NCI-H526 (cell line): ENCODE measurements around the gene LEFTY2.
A peak's percentile ranks its signal among the peaks of the same experiment; 100 is the strongest.
"Not testable (repeated sequence)": the region's sequence is repeated elsewhere in the genome, so short reads cannot be mapped to it uniquely, and the experiment has no call there.

ENCODE experiments used
- DNase-seq, 2 experiments: peaks; one replicate each; lab custom pipeline; 2025; lab: John Stamatoyannopoulos, UW

The LEFTY2 gene, protein sequence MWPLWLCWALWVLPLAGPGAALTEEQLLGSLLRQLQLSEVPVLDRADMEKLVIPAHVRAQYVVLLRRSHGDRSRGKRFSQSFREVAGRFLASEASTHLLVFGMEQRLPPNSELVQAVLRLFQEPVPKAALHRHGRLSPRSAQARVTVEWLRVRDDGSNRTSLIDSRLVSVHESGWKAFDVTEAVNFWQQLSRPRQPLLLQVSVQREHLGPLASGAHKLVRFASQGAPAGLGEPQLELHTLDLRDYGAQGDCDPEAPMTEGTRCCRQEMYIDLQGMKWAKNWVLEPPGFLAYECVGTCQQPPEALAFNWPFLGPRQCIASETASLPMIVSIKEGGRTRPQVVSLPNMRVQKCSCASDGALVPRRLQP

DNA sequence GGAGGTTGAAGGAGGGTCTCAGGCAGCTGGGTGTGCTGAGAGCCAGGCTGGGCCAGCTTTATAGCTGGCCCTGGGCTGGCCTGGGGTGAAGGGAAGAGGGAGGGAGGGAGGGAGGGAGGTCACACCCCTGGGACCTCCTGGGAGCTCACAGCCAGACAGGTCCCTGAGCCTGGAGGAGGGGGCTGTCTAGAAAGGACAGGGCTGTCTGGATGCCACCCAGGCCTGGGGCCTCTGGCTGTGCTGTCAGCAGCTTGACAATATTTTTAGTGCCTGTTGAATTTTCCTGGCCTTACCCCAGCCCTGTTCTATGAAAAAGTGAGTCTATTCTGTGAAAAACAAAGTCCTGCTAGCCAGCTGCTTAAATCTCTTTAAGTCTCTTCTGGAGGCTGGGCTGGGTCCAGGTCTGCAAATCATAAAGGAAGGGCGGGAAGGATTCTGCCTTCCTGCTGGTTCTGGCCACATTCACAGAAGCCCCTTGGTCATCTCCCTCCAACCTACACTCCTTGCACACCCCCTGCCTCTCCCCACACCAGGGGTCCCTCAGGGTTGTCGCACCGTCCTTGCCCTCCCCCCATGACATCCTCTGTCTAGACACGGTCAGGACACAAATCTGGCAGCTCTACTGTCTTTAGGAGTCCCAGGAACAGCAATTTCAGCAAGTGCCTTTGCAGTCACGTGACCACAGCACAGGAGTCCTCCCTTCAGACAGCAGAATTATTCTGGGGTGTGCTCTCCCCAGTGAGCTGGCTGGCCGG is at the start of gene LEFTY2:
Gene LEFTY2, minus strand, starts transcription at position 34 of the 755 bp plus-strand sequence. CDS start 80 bp downstream, outside the sequence.
- no peak for DNase-seq

DNA sequence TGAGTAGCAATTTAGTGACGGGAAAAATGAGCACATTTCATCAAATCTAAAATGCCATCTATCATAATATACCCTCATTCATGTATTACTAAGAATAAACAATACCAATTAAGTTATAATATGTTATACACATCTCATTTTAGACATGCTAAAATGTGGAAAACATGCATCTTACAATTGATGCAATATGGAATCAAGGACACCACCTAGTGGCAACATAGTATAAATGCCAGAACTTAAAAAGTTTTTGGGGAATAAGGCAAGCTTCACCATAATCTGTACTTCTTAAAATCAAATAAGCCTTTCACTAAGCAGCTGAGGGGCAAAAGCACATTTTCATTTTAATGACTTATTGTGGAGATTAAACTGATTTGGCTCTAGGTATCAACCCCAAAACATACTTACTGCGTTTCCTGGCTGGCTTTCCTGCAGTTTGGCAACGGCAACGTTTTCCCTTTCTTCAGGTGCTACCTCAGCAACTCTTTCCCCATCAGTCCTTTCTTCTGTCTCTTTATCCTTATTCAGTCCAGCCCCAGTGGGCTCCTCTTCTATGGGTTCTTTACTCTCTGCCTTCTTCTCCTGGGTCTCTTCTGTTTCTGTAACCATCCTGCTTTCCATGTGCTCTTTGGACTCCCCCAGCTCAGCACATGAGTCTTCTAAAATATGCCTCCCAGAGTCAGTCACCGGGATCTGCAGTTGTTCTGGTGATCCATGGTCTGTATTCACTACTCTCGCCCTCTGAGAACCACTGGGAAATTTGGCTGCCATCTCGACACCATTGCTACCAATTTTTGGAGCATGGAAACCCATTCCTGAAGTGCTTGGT is 46.7 kb upstream of the LEFTY2 start:
- DNase-seq, result peak in 1 of 2 experiments; percentile 38

DNA sequence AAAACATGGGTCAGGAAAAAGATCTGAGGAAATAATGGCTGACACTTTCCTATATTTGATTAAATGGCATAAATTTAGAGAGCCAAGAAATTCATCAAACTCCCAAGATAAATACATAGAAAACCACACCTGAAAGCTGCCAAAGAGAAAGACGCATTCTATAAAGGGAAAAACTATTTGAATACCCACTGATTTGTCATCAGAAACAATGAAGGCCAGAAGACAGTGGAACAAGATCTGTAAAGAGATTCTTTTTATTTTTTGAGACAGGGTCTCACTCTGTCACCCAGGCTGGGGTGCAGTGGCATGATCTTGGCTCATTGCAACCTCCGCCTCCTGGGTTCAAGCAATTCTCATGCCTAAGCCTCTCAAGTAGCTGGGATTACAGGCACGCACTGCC is 40.7 kb upstream of the LEFTY2 start:
- DNase-seq, result no peak

DNA sequence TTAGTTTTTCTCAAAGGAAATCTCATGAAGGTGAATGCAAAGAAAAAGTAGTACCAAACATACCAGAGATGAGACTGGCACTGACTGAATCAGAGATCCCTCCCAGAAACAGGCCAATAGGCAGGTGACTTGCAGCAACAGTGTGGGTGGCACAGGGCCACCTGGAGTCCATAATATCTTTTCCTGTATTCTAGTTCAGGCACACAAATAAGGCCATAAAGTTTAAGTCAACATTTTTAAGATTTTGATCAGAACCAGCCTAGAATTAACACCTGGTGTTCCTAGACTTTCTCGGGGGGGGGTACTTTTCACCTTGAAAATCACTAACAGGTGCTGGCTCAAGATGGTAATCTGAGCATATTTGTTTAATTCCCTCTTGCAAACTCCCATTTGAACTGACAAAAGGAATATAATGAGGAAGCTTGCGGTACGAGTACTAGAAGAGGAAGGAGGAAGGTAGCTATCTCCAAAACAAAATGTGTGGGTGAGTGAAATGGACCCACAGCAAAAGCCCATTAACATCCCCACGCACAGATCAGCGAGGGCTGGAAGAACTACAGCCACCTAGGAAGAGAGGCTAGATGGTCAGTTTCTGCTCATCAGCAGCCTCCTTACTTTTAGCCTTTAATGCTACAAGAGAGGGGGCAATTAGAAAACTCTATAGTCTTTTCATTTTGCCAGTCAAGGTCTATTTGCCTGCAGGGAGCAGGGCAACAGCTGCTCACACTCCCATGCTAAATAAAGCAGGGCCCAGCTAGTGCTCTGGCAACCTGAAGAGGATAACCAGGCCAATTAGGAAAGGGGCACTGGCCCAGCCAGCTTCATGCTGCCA is 39.2 kb upstream of the LEFTY2 start:
- no peak for DNase-seq

DNA sequence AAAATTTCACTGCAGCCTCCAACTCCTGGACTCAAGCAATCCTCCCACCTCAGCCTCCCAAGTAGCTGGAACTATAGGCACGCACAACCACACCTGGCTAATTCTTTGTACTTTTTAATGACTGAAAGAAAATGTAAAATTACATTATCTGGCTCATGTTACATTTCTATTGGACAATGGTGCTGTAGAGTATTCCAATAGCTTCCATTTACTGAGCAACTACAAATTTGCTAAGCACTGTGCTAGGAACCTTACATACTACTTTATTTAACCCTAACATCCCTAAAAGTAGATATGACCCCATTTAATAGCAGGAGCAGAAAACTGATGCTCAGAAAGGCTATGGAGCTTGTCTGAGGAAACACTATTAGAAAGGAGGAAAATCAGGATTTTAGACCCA is 38.4 kb upstream of the LEFTY2 start:
- DNase-seq, result no peak

DNA sequence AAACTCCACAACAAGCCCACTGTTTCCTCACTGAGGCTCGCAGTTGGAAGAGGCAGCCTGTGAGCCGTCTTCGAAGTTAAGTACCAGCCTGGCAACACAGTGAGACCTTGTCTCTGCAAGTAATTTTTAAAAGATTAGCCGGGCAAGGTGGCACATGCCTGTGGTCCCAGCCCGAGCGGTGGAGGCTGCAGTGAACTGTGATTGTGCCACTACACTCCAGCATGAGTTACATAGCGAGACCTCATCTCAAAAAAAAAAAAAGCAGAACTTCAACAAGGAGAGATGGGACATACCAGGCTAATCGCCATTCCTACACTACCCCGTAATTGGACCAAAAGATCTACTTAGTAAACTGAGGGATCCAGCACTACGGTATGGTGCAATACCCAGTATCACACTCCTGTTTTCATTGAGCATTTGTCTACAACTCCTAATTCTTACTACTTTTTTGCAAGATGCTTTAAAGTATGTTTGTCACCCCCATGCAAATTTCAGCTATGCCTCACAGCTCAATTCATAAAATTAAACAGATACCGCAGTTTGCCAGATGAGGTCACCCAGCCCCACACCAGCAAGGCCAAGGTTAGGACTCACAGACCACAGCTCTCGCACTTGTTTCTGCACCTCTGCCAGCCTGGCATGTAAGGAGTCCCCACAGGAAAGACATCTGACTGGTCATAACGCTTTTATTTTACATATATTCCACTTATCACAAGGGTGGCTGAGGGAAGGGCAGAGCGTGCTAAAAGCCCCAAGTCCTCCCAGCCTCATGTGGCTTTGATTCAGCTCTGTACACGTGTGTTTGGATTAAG is 37.1 kb upstream of the LEFTY2 start:
- no peak for DNase-seq

DNA sequence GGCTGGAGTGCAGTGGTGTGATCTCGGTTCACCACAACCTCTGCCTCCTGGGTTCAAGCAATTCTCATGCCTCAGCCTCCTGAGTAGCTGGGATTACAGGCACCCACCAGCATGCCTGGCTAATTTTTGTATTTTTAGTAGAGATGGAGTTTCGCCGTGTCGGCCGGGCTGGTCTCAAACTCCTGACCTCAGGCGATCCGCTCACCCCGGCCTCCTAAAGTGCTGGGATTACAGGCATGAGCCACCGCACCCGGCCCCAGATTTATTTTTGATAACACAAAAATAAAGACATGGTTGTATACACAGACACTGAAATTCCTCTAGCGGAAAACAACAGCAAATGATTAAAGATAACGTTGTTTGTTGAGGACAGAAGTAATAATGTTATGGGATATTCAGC is 34.1 kb upstream of the LEFTY2 start:
- DNase-seq, result not testable (repeated sequence)

DNA sequence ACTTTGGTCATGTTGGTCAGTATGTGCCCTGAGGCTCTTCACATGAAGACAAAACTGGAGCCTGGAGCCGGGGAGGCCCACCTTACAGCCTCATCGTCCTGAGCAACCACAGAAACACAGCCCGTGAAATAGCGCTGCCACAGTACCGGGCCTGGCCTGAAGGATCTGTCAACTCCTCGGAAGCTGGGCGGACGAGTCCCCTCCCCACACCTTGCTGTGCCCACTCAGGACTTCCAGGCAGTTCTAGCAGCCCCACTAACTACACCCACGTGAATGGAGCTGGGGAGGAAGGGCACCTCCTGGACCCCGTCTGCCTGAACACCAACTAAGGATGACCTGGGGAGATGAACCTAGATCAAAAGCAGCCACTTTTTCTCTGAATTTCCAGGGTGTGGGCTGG is 33.4 kb upstream of the LEFTY2 start:
- DNase-seq, result no peak

DNA sequence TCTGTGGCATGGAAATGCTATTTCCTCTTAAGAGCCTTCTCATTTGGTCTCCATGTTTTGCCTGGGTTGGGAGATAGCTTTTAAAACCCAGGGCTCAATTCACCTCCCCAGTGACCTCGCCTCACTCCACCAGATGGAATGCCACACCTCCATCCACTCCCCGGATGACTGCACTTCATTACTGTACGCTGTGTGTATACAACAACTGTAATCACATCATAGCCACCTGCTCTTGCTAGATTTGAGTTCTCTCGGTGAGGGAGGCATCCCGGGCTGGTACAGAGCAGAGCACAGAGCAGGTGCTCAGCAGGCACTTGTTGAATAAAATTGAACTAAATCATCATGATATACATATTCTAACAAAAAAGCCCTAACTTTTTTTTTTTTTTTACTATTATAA is 32.1 kb upstream of the LEFTY2 start:
- DNase-seq, result peak; percentile 54 to 78

DNA sequence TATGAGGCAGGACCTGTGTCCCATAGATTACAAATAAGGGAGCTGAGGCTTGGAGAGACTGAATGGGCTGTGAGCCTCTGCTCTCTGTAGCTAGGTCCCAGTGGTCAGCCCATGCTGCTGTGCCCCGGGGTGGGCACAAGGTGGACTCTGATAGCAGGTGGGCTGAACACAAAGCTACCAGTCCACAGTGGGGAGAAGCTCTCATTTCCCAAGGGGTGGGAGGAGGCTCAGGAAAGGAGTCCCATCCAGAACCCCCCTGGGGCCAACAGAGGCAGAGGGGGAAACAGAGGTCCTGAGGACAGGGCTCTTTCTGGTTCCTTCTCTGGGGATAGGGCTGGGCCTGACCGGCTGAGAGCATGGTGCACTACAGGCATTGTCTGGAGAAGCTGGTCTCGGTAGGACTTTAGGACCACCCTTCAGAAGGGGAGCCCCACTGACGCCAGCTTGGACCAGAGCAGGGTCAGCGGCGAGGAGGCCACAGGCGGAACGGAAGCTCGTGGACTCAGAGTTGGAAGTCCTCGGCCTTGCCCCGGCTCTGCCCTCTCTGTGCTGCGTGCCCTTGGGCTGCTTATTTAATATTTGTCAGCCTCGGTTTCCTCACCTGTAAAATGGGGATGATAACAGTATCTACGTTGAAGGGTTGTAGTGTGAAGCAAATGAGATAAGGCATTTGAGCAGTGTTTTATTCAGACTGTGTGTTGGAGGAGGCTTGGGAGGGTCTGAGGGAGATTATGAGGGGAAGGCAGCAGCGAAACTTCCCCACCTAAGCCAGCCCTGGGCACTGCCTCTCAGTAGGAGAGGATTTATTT is 31.5 kb upstream of the LEFTY2 start:
- DNase-seq, result no peak

DNA sequence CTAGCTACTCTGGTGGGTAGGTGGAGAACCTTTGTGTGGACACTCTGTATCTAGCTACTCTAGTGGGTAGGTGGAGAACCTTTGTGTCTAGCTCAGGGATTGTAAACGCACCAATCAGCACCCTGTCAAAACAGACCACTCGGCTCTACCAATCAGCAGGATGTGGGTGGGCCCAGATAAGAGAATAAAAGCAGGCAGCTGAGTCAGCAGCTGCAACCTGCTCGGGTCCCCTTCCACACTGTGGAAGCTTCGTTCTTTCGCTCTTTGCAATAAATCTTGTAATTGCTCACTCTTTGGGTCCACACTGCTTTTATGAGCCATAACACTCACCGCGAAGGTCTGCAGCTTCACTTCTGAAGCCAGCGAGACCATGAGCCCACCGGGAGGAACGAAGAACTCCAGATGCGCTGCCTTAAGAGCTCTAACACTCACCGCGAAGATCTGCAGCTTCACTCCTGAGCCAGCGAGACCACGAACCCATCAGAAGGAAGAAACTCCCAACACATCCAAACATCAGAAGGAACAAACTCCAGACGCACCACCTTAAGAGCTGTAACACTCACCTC is 29.7 kb upstream of the LEFTY2 start:
- not testable (repeated sequence) for DNase-seq

DNA sequence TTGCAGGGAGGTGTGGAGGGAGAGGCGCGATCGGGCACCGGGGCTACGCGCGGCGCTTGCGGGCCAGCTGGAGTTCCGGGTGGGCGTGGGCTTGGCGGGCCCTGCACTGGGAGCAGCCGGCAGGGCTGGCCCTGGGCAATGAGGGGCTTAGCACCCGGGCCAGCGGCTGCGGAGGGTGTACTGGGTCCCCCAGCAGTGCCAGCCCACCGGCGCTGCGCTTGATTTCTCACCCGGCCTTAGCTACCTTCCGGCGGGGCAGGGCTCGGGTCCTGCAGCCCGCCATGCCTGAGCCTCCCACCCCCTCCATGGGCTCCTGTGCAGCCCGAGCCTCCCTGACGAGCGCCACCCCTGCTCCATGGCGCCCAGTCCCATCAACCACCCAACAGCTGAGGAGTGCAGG is 28.7 kb upstream of the LEFTY2 start:
- not testable (repeated sequence) for DNase-seq

DNA sequence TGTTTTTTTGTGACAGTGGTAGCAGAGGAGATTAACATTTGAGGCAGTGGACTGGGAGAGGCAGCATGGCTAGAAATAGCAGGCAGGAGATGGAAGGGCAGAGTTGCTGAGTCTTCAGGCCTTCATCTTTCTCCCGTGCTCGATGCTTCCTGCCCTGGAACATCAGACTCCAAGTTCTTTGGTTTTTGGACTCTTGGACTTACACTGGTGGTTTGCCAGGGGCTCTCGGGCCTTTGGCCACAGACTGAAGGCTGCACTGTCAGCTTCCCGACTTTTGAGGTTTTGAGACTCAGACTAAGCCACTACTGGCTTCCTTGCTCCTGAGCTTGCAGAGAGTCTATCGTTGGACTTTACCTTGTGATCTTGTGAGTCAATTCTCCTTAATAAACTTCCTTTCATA is 24.2 kb upstream of the LEFTY2 start:
- no peak for DNase-seq

DNA sequence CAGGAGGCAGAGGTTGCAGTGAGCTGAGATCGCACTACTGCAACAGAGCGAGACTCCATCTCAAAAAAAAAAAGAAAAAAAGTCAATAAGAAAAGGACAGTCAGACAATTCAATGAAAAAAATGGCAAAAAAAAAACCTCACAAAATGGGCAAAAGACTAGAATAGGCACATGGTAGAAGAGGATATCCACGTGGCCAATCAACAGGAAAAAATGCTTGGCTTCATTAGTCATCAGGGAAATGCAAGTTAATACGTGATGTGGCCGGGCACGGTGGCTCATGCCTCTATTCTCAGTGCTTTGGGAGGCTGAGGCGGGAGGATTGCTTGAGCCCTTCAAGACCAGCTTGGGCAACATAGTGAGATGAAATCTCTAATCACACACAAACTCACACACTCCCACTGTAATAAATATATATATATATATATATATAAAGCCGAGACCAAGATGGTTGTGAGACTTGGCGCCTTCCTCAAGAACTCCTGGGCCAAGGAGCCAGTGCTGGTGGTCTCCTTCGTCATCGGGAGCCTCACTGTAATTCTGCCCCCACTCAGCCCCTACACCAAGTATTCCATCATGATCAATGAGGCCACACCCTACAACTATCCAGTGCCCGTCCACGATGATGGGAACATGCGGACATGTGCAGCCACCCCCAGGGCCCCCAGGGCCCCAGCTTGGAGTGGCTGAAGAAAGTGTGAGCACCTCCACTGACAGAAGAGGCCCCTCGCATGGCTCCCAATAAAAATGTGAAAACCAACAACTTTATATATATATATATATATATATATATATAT is 22.9 kb upstream of the LEFTY2 start:
- no peak for DNase-seq

DNA sequence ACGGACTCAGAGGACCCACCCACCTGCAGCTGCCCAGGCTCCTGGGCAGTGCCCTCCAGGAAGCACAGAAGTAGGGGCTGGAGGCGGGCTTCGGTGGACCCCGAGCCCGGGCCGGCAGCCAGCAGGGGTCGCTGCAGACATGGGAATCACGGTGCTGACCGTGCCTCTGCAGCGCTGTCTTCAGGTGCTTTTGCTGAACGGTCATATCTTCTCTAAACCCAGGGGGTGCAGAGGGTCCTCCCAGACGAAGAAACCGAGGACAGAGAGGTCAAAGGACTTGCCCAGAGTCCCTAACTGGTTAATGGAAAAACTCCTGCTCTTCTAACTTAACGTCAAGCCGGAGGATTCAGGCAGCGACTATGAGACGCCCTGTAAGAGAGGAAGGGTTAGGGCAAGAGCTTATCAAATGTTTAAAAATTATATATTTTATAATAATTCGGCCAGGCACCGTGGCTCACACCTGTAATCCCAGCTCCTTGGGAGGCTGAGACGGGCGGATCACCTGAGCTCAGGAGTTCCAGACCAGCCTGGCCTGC is 21.5 kb upstream of the LEFTY2 start:
- DNase-seq, result peak in 1 of 2 experiments; percentile 52

DNA sequence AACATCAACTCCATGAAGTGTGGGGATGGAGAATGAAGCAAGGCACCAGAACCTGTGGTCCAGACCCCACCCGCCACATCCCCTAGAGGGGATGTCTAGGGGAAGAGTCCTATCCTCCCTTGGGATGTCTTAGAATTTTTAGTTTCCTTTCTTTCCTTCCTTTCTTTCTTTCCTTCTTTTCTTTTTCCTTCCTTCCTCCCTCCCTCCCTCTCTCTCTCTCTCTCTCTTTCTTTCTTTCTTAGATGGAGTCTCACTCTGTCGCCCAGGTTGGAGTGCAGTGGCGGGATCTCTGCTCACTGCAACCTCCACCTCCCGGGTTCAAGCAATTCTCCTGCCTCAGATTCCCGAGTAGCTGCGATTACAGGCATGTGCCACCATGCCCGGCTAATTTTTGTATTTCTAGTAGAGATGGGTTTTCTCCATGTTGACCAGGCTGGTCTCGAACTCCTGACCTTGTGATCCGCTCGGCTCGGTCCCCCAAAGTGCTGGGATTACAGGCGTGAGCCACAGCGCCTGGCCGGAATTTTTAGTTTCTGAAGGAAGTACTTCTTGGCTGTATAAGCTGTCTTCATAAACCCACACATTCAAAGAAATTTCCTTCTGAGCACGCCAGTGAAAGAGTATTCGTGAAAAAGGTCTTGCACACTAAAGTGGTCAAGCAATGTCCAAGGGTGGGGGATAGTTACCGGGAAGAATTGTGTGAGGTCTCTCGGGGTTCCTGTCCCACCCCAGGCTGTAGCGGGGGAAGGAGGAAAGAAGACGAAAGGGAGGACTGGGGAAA is 20.8 kb upstream of the LEFTY2 start:
- DNase-seq, result no peak

DNA sequence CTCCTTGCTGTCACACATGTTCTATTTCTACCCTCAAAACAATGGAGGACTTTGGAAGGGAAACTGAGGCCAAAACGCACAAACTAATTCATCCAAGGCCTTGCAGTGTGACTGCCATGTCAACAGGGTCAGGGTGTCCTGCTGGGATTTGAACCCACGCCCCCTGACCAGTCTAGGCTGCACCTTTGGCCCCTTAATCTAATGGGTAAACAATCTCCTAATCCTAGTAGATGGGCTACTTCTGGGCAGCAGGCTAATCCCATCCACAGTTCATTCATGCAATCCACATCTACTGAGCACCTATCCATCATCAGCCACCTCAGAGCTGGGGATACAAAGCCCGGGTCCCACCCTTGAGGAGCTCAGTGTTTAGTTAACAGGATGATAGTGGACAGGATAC is 17.0 kb upstream of the LEFTY2 start:
- no peak for DNase-seq

DNA sequence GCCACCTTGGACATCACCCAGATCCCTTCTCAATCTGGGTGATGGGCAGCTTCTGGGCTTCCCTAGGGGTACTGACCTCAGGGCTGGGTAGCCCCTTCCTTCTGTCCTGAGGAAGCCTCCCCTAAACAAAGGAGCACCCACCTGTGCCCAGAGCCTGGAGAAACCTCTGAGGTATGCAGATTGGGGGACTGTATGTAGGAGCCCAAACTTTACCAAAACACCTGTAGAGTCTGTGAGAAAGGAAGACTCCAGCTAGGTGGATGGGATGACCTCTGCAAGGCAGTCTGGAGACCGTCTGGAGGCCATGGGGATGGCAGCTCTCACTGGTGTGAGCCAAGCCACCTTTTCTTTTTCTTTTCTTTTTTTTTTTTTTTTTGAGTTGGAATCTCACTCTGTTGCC is 13.7 kb upstream of the LEFTY2 start:
- no peak for DNase-seq
